Measurements from ENCODE around the gene MARK4. TPM values are rescaled to one million over a fixed set of nuclear protein-coding genes. Genes with fewer than 3 reads are reported as not detected.

The MARK4 gene
- total RNA-seq, 4 donors from 2014 or later, result 6.4 to 19.6 (median 14.9) TPM

- peak overlapping the region in 3 of 4 donors; percentile 46 to 63 (median 53) for H3K27ac ChIP-seq
- intact Hi-C loops (cut with DNase I), result no loop called here
- no peaks in the 10 kb centered on the region for H3K9me3 ChIP-seq
- H3K4me3 ChIP-seq, result no peak overlapping the region
- H3K27me3 ChIP-seq, result peaks cover 0 to 70% (median 0%) of the 10 kb centered on the region in 4 donors
- peaks cover 17 to 70% (median 17%) of the 10 kb centered on the region in 3 donors for H3K4me1 ChIP-seq
- no peak for TF ChIP-seq POLR2A (IDR thresholded peaks at IDR 0.05)
- TF ChIP-seq CTCF (IDR thresholded peaks at IDR 0.05), result no peak
- H3K36me3 ChIP-seq, result no peaks in the 10 kb centered on the region
- no peak for DNase-seq
- 60 to 76% methylated on average over 1 to 16 of the region's 23 CpGs for WGBS, 2 donors
Measured at GRCh38 chr19:45213031-45213430, 38.0 kb upstream of the MARK4 start.

- Histone ChIP-seq H3K36me3 (no peaks in the 10 kb centered on the region), H3K9me3 (no peaks in the 10 kb centered on the region), H3K4me1 (peaks cover 17 to 59% (median 17%) of the 10 kb centered on the region in 3 donors), H3K4me3 (peak overlapping the region in 3 of 4 donors; percentile 4 to 12 (median 8)), H3K27ac (peak overlapping the region in 2 of 4 donors; percentile 13 to 46), H3K27me3 (peaks cover 0 to 92% (median 0%) of the 10 kb centered on the region in 4 donors)
- no peak for TF ChIP-seq POLR2A (IDR thresholded peaks at IDR 0.05)
- peak in 1 of 6 experiments; percentile 8 for TF ChIP-seq CTCF (IDR thresholded peaks at IDR 0.05)
- 15 to 18% methylated on average over 4 to 10 of the region's 35 CpGs for WGBS, 2 donors
- no peak for DNase-seq
- intact Hi-C loops (cut with DNase I), result no loop called here
Measured at GRCh38 chr19:45215391-45216191, 35.5 kb upstream of the MARK4 start.

DNA sequence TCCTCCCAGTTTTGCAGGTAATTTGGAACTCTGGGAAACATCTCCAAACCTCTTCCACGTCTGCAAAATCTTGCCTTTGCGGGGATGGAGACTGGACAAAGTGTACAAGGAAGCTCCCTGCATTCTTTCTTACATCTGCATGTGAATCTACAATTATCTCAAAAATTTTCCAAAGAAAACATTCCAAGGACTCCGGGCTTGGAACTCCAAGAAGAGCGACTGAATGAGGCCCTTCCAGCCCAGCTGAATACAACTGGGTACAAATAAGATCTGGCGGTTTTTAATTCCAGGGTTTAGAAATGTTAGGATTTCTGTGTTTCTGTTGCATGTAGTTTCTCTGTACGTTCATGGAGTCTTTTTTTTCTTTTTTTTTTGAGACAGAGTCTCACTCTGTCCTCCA is 34.4 kb upstream of the MARK4 start:
- DNase-seq, result no peak

DNA sequence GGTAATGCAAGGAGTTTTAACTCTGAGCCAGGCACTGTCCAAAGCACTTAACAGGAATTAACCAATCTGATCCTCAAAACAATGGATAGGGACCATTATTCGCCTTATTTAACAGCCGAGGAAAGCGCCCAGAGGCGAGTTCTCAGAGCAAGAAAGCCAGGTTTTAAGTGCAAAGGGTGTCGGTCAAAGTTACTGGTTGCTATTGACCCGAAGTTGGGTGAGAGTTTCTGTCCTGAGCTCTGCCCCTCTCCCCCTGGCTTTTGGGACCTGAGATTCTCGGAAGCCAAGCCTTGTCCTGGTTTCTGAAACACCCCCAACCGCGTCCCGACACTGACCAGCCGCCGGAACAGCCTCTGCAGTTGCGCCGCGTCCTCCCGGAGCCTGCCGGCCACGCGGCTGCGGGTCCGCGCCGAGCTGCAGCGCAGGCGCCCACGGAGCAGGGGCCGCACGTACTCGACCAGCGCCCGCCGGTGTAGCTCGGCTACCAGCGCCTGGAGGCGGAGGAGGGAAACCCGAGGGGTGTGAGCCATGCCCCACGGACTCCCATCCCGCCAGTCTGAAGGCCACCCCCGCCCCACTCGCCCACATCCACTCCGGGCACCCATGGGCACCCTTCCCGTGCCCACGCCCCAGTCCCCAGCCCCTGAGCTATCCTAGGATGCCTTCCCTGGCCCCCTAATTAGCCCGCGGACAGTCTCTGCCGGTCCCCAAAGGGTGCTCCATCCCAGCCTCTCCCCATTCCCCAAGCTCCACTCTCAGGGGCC is 33.7 kb upstream of the MARK4 start:
- 33 to 57% methylated on average over 9 to 20 of the region's 46 CpGs for WGBS, 2 donors
- intact Hi-C loops (cut with DNase I), result no loop called here
- no peak overlapping the region for H3K27ac ChIP-seq
- H3K36me3 ChIP-seq, result no peaks in the 10 kb centered on the region
- no peak for DNase-seq
- no peak overlapping the region for H3K4me3 ChIP-seq
- TF ChIP-seq CTCF (IDR thresholded peaks at IDR 0.05) (no peak), POLR2A (IDR thresholded peaks at IDR 0.05) (no peak)
- H3K27me3 ChIP-seq, result peaks cover 0 to 96% (median 0%) of the 10 kb centered on the region in 4 donors
- H3K9me3 ChIP-seq, result no peaks in the 10 kb centered on the region
- H3K4me1 ChIP-seq, result peaks cover 8 to 41% (median 17%) of the 10 kb centered on the region in 3 donors

More for the DNA sequence above, 34.4 kb upstream of the MARK4 start:
- H3K9me3 ChIP-seq, result no peaks in the 10 kb centered on the region
- TF ChIP-seq POLR2A (IDR thresholded peaks at IDR 0.05) (no peak), CTCF (IDR thresholded peaks at IDR 0.05) (no peak)
- no peak overlapping the region for H3K27ac ChIP-seq
- peaks cover 0 to 91% (median 0%) of the 10 kb centered on the region in 4 donors for H3K27me3 ChIP-seq
- WGBS, 2 donors, result 65 to 73% methylated on average over 6 of the region's 6 CpGs
- intact Hi-C loops (cut with DNase I), result no loop called here
- no peak overlapping the region for H3K4me3 ChIP-seq
- H3K4me1 ChIP-seq, result peaks cover 13 to 48% (median 17%) of the 10 kb centered on the region in 3 donors
- no peaks in the 10 kb centered on the region for H3K36me3 ChIP-seq

DNA sequence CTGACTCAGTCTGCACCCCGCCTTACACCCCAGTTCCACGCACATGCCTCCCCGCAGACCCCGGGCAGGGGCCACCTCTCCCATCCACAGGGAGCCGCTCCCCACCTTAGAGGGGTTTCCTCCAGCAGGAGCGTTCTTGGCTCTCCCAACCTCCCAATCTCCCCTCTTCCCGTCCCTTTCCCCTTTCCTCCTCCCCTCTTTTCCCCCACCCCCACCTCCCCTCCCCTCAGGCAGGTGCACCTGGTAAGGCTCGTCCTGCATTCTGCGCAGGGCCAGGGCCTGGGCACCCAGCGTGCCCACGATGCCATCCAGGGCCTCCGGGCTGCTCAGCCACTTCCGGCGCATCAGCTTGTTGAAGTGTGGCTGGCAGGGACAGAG is 33.1 kb upstream of the MARK4 start:
- TF ChIP-seq CTCF (IDR thresholded peaks at IDR 0.05) (no peak), POLR2A (IDR thresholded peaks at IDR 0.05) (no peak)
- Histone ChIP-seq H3K9me3 (no peaks in the 10 kb centered on the region), H3K4me1 (peaks cover 2 to 35% (median 17%) of the 10 kb centered on the region in 3 donors), H3K36me3 (no peaks in the 10 kb centered on the region), H3K4me3 (no peak overlapping the region), H3K27me3 (peaks cover 0 to 99% (median 0%) of the 10 kb centered on the region in 4 donors), H3K27ac (no peak overlapping the region)
- 66 to 81% methylated on average over 6 to 7 of the region's 14 CpGs for WGBS, 2 donors
- DNase-seq, result no peak
- intact Hi-C loops (cut with DNase I), result no loop called here

All from esophagus squamous epithelium (tissue), 5 donors.